GM12892 (cell line): ENCODE measurements around the gene CCRL2.

ENCODE experiments used
- POLR2A ChIP-seq: IDR thresholded peaks from 2 replicates; pipeline ENCODE4 v1.6.1; 2011; ENCODE audit warnings: low read depth, low read length, control low read depth
- POLR2AphosphoS5 ChIP-seq: IDR thresholded peaks from 2 replicates; pipeline ENCODE4 v1.6.1; 2011; ENCODE audit warnings: low read depth, low read length, control low read depth
- TAF1 ChIP-seq: IDR thresholded peaks from 2 replicates; pipeline ENCODE4 v1.6.1; 2011; ENCODE audit warnings: low read depth, mild to moderate bottlenecking, control low read depth, low read length, borderline replicate concordance

DNA sequence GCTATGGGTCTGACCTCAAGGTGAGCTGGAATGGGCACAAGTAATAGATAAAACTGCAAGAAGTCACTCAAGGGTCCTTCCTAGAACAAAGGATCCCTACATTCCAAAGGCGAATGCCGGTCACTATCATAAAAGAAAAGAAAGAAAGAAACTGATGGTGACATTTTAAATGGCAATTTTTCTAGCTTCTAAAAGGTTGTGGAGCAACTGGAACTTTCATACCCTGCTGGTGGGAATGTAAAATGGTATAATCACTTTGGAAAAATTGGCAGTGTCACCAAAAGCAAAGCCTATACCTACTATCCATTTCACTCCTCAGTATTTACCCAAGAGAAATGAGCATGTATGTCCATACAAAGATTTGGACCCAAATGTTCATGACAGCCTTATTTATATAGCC lies 4.2 kb downstream of the CCRL2 start:
- no peak for TF ChIP-seq POLR2A
- no peak for TF ChIP-seq TAF1
- TF ChIP-seq POLR2AphosphoS5, result no peak
